ENCODE results near the gene ALPL. TPM values are rescaled to one million over a fixed set of nuclear protein-coding genes. Genes with fewer than 3 reads are reported as not detected.

Gene ALPL
- total and polyA plus RNA-seq, 10 of the 15 experiments (the other 5 are each of a cell fraction or from before 2014, with no cell fraction given) = 0.07 to 0.59 (median 0.31) TPM; not detected in 2

- ChIA-PET CTCF (interaction anchor here (0.6 to 1.4 kb wide), 3 partner anchors 28 to 105 kb away, joined by 3 to 6 read pairs (median 5); no protein-coding TSS in a partner anchor), RAD21 (ENCODE audit: unreplicated experiment) (interaction anchor here (1.8 kb wide), 1 partner anchor 226 kb away, joined by 5 read pairs; no protein-coding TSS in a partner anchor), SMC1A (ENCODE audit: uncharacterized antibody, unreplicated experiment) (no interaction called here), POLR2A (no interaction called here)
- ATAC-seq = no peak
- H3K27me3 ChIP-seq (replicated peaks in 1 of 2; ENCODE audit: control insufficient read depth in 2 of 2, insufficient read depth in 2 of 2, low read length in 1 of 2) = no peaks in the 10 kb centered on the region
- DNase-seq (ENCODE audit: low read depth, low spot score) = no peak
- intact Hi-C loops (cut with micrococcal nuclease; ENCODE audit: unreplicated experiment) (no loop called here), in situ Hi-C loops (cut with MboI) (no loop called here)
- H3K4me2 ChIP-seq (ENCODE audit: control insufficient read depth, insufficient read depth) = no peak overlapping the region
- H3K79me2 ChIP-seq (ENCODE audit: control insufficient read depth, insufficient read depth, low read length) = no peaks in the 10 kb centered on the region
- H3K9ac ChIP-seq (ENCODE audit: control insufficient read depth, insufficient read depth, low read length) = no peak overlapping the region
- no peak overlapping the region for H3K27ac ChIP-seq (ENCODE audit: control insufficient read depth, insufficient read depth)
- H3K4me1 ChIP-seq (ENCODE audit: control insufficient read depth, insufficient read depth, low read length) = no peaks in the 10 kb centered on the region
- FAIRE-seq = no peak
- WGBS (ENCODE audit: insufficient coverage, insufficient replicate concordance, low lambda C conversion rate, missing lambda C conversion rate) = 11% methylated on average over 2 of the region's 2 CpGs
- BruUV-seq (replicated peaks) = no TSS peak
- no peaks in the 10 kb centered on the region for H3K9me3 ChIP-seq (replicated peaks; ENCODE audit: control insufficient read depth, insufficient read depth, low read length)
- no peaks in the 10 kb centered on the region for H3K36me3 ChIP-seq (ENCODE audit: control insufficient read depth in 2 of 2, insufficient read depth in 2 of 2, low read length in 1 of 2)
- no peak for TF ChIP-seq CBFB (IDR thresholded peaks at IDR 0.05; ENCODE audit: low read depth)
- TF ChIP-seq POLR2AphosphoS5 (IDR thresholded peaks at IDR 0.05; ENCODE audit: low read length) = no peak
- no peak for TF ChIP-seq ZSCAN29 (IDR thresholded peaks at IDR 0.05)
- TF ChIP-seq, protein P1, sequence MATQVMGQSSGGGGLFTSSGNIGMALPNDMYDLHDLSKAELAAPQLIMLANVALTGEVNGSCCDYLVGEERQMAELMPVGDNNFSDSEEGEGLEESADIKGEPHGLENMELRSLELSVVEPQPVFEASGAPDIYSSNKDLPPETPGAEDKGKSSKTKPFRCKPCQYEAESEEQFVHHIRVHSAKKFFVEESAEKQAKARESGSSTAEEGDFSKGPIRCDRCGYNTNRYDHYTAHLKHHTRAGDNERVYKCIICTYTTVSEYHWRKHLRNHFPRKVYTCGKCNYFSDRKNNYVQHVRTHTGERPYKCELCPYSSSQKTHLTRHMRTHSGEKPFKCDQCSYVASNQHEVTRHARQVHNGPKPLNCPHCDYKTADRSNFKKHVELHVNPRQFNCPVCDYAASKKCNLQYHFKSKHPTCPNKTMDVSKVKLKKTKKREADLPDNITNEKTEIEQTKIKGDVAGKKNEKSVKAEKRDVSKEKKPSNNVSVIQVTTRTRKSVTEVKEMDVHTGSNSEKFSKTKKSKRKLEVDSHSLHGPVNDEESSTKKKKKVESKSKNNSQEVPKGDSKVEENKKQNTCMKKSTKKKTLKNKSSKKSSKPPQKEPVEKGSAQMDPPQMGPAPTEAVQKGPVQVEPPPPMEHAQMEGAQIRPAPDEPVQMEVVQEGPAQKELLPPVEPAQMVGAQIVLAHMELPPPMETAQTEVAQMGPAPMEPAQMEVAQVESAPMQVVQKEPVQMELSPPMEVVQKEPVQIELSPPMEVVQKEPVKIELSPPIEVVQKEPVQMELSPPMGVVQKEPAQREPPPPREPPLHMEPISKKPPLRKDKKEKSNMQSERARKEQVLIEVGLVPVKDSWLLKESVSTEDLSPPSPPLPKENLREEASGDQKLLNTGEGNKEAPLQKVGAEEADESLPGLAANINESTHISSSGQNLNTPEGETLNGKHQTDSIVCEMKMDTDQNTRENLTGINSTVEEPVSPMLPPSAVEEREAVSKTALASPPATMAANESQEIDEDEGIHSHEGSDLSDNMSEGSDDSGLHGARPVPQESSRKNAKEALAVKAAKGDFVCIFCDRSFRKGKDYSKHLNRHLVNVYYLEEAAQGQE (IDR thresholded peaks at IDR 0.05; ENCODE audit: low read depth, low read length) = no peak
- TF ChIP-seq BCL11A (IDR thresholded peaks at IDR 0.05; ENCODE audit: low read depth, low read length) = no peak
- no peak for TF ChIP-seq PAX8 (IDR thresholded peaks at IDR 0.05)
- no peak for TF ChIP-seq LARP7 (IDR thresholded peaks at IDR 0.05)
- no peak for TF ChIP-seq CREB1 (IDR thresholded peaks at IDR 0.05; ENCODE audit: low read depth)
- no peak for TF ChIP-seq SREBF2 (IDR thresholded peaks at IDR 0.05; ENCODE audit: low read length)
- TF ChIP-seq, protein P2, sequence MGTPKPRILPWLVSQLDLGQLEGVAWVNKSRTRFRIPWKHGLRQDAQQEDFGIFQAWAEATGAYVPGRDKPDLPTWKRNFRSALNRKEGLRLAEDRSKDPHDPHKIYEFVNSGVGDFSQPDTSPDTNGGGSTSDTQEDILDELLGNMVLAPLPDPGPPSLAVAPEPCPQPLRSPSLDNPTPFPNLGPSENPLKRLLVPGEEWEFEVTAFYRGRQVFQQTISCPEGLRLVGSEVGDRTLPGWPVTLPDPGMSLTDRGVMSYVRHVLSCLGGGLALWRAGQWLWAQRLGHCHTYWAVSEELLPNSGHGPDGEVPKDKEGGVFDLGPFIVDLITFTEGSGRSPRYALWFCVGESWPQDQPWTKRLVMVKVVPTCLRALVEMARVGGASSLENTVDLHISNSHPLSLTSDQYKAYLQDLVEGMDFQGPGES (IDR thresholded peaks at IDR 0.05) = no peak
- no peak for TF ChIP-seq ZZZ3 (IDR thresholded peaks at IDR 0.05; ENCODE audit: control insufficient read depth, insufficient read length, low read depth)
- no peak for TF ChIP-seq EZH2 (IDR thresholded peaks at IDR 0.05; ENCODE audit: borderline replicate concordance, control insufficient read depth, low read depth, low read length)
- no peak for TF ChIP-seq NFXL1 (IDR thresholded peaks at IDR 0.05; ENCODE audit: borderline replicate concordance)
- TF ChIP-seq IRF4 (IDR thresholded peaks at IDR 0.05; ENCODE audit: low read depth, low read length) = no peak
- H3K4me3 ChIP-seq = no peak overlapping the region
- H4K20me1 ChIP-seq (ENCODE audit: control insufficient read depth, insufficient read depth) = no peaks in the 10 kb centered on the region
- no peak overlapping the region for H2AFZ ChIP-seq (ENCODE audit: control insufficient read depth, low read depth, low read length)
Observed at GRCh38 chr1:21596628-21597027, 87.4 kb downstream of the ALPL start.

All from GM12878 (cell line).